Adrenal gland (tissue), 12 donors: Measurements from ENCODE around the gene DAB2IP. TPM values are rescaled to one million over a fixed set of nuclear protein-coding genes. Genes with fewer than 3 reads are reported as not detected.

Source experiments
- DNase-seq, 7 donors: peaks; one replicate each; pipeline ENCODE4 v3.0.0-alpha.2; 2019 to 2020
- H3K27ac ChIP-seq, 5 donors: fragments of 200-600 bp; sonication (generic) in 4 of 5; 1 replicate in 3 of 5; 2 replicates in 2 of 5; pipeline versions ENCODE4 v1.5.1 to v1.8.0; 2016 to 2020; ENCODE audit warnings: mild to moderate bottlenecking in 1 of 5
- H3K27me3 ChIP-seq: fragments of 200-600 bp; 2 replicates; pipeline ENCODE4 v1.8.0; 2021
- H3K36me3 ChIP-seq, 2 donors: fragments of 200-600 bp; replicated peaks in 1 of 2; 1 replicate in 1 of 2; 2 replicates in 1 of 2; pipeline versions ENCODE4 v1.5.1 to v1.8.0; 2018 to 2022
- H3K4me1 ChIP-seq, 2 donors: fragments of 200-600 bp; replicated peaks in 1 of 2; 1 replicate in 1 of 2; 2 replicates in 1 of 2; pipeline versions ENCODE4 v1.5.1 to v1.8.0; 2018 to 2021
- H3K4me3 ChIP-seq, 4 donors: fragments of 200-600 bp; sonication (generic) in 3 of 4; one replicate each; pipeline ENCODE4 v1.5.1; 2016 to 2018
- H3K9me3 ChIP-seq, 3 donors: fragments of 200-600 bp; sonication (generic) in 1 of 3; replicated peaks in 1 of 3; 1 replicate in 2 of 3; 2 replicates in 1 of 3; pipeline versions ENCODE4 v1.5.1 to v1.8.0; 2016 to 2021
- POLR2A ChIP-seq, 2 donors: fragments of 450-650 bp; IDR thresholded peaks; one replicate each; pipeline ENCODE4 v1.6.1; 2017; ENCODE audit warnings: antibody characterized with exemption in 2 of 2, mild to moderate bottlenecking in 2 of 2, moderate library complexity in 1 of 2
- WGBS, 4 donors: extraction: QIAGEN DNeasy Blood & Tissue Kit in 2 of 4; methylation state at CpG; one replicate each; pipeline versions ENCODE4 v1.1.5 to v1.1.7; 2013 to 2017; 5-methylcytosine and 5-hydroxymethylcytosine counted together
- intact Hi-C, 2 donors: fragments of 100-400 bp; cut with DNase I; formaldehyde crosslinking; loops; one replicate each; pipeline versions ENCODE4 v1.14.1 to v1.15.0; 2022 to 2023
- polyA plus RNA-seq, 3 donors: library from polyadenylated mRNA; stranded (reverse); fragments of 200-250 nt in 2 of 3; fragments of 350-450 nt in 1 of 3; fragmentation: Illumina TruSeq in 1 of 3; extraction: RNeasy Lipid Tissue Mini Kit (QIAGEN cat#74804) in 1 of 3; gene quantifications; one replicate each; pipeline ENCODE4 v1.2.3, GENCODE V29; 2013 to 2014
- total RNA-seq, 9 donors: library from RNA; depleted of rRNA in 4 of 9; stranded (reverse); fragments of >200 nt in 4 of 9; fragments of 120-200 nt in 1 of 9; fragmentation: NEBNext Ultra II Directional in 1 of 9; extraction: Animal tissue kit (Norgen Biotek cat#: 25700) in 1 of 9; gene quantifications; one replicate each; pipeline versions ENCODE4 v1.1.0 to v1.2.4, GENCODE V29; 2013 to 2023
- TF ChIP-seq, protein P1 (sequence below), 6 experiments: fragments of 450-650 bp in 4 of 6; fragments of 200-600 bp in 2 of 6; sonication (generic) in 1 of 6; IDR thresholded peaks; 1 replicate in 5 of 6; 2 replicates in 1 of 6; pipeline versions ENCODE4 v1.5.1 to v1.8.0; 2016 to 2021; ENCODE audit warnings: antibody characterized with exemption in 6 of 6, mild to moderate bottlenecking in 2 of 6, moderate library complexity in 1 of 6
- donor health status: healthy with polysubstance abuse.
- donor health status: Bipolar disorder and iron deficiency.
- donor health status: DM: yes; HTN: yes; CAD: no.
- donor health status: DM: no; HTN: no; CAD: no.
- donor health status: DM: no; HTN: no; CAD: no.
- donor health status: DM: yes; HTN: yes; CAD: no.

Gene DAB2IP
- total and polyA plus RNA-seq, 12 donors, result 12.0 to 52.2 (median 43.9) TPM

- intact Hi-C loops, result no loop called here
- WGBS, 4 donors, result 73 to 89% (median 79%) methylated on average over 16 to 22 of the region's 22 CpGs
- Histone ChIP-seq H3K4me1 (peaks cover 2 to 11% of the 10 kb centered on the region in 2 donors), H3K9me3 (no peaks in the 10 kb centered on the region), H3K4me3 (no peak overlapping the region), H3K27me3 (no peaks in the 10 kb centered on the region), H3K27ac (peak overlapping the region in 1 of 5 donors; percentile 22), H3K36me3 (no peaks in the 10 kb centered on the region)
- TF ChIP-seq, protein P1, sequence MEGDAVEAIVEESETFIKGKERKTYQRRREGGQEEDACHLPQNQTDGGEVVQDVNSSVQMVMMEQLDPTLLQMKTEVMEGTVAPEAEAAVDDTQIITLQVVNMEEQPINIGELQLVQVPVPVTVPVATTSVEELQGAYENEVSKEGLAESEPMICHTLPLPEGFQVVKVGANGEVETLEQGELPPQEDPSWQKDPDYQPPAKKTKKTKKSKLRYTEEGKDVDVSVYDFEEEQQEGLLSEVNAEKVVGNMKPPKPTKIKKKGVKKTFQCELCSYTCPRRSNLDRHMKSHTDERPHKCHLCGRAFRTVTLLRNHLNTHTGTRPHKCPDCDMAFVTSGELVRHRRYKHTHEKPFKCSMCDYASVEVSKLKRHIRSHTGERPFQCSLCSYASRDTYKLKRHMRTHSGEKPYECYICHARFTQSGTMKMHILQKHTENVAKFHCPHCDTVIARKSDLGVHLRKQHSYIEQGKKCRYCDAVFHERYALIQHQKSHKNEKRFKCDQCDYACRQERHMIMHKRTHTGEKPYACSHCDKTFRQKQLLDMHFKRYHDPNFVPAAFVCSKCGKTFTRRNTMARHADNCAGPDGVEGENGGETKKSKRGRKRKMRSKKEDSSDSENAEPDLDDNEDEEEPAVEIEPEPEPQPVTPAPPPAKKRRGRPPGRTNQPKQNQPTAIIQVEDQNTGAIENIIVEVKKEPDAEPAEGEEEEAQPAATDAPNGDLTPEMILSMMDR (IDR thresholded peaks at IDR 0.05), result no peak
- TF ChIP-seq POLR2A (IDR thresholded peaks at IDR 0.05), result no peak
- DNase-seq, result peak in 2 of 7 donors; percentile 30 to 53
These were observed 5.3 kb upstream of the DAB2IP start for GRCh38 chr9:121645853-121646807.

GRCh38 chr9:121646992-121647391 lies 4.4 kb upstream of the DAB2IP start:
- no peak overlapping the region for H3K27ac ChIP-seq
- H3K4me3 ChIP-seq, result no peak overlapping the region
- WGBS, 4 donors, result 87 to 100% (median 89%) methylated on average over 1 of the region's 1 CpG
- no peak for TF ChIP-seq POLR2A (IDR thresholded peaks at IDR 0.05)
- TF ChIP-seq, protein P1 (IDR thresholded peaks at IDR 0.05), result no peak
- H3K9me3 ChIP-seq, result no peaks in the 10 kb centered on the region
- peaks cover 7 to 13% of the 10 kb centered on the region in 2 donors for H3K4me1 ChIP-seq
- no peak for DNase-seq
- H3K27me3 ChIP-seq, result no peaks in the 10 kb centered on the region
- no peaks in the 10 kb centered on the region for H3K36me3 ChIP-seq
- intact Hi-C loops, result no loop called here

- TF ChIP-seq, protein P1 (IDR thresholded peaks at IDR 0.05), result no peak
- no peak for TF ChIP-seq POLR2A (IDR thresholded peaks at IDR 0.05)
- no peak overlapping the region for H3K27ac ChIP-seq
- H3K27me3 ChIP-seq, result no peaks in the 10 kb centered on the region
- intact Hi-C loops, result no loop called here
- no peaks in the 10 kb centered on the region for H3K36me3 ChIP-seq
- WGBS, 4 donors, result 90 to 97% (median 92%) methylated on average over 5 of the region's 5 CpGs
- H3K4me3 ChIP-seq, result no peak overlapping the region
- H3K9me3 ChIP-seq, result no peaks in the 10 kb centered on the region
- peaks cover 9 to 22% of the 10 kb centered on the region in 2 donors for H3K4me1 ChIP-seq
- no peak for DNase-seq
These were observed 3.3 kb upstream of the DAB2IP start for GRCh38 chr9:121648172-121648571.

GRCh38 chr9:121648799-121649198 lies 2.6 kb upstream of the DAB2IP start:
- peaks cover 9 to 22% of the 10 kb centered on the region in 2 donors for H3K4me1 ChIP-seq
- no peaks in the 10 kb centered on the region for H3K27me3 ChIP-seq
- no peak overlapping the region for H3K4me3 ChIP-seq
- 87 to 92% (median 90%) methylated on average over 8 to 9 of the region's 9 CpGs for WGBS, 4 donors
- H3K27ac ChIP-seq, result no peak overlapping the region
- DNase-seq, result no peak
- TF ChIP-seq, protein P1 (IDR thresholded peaks at IDR 0.05), result no peak
- TF ChIP-seq POLR2A (IDR thresholded peaks at IDR 0.05), result no peak
- H3K9me3 ChIP-seq, result no peaks in the 10 kb centered on the region
- H3K36me3 ChIP-seq, result no peaks in the 10 kb centered on the region
- intact Hi-C loops, result no loop called here
